ENCODE data around the gene CHST10.

GRCh38 chr2:100429726-100430125, 12.3 kb upstream of the CHST10 start:
- TF ChIP-seq POLR2A (IDR thresholded peaks at IDR 0.05), result no peak
- no peak for TF ChIP-seq CTCF (IDR thresholded peaks at IDR 0.05)
